PC-3 (cell line): ENCODE data around the gene PFKL. TPM values are rescaled to one million over a fixed set of nuclear protein-coding genes. Genes with fewer than 3 reads are reported as not detected.

Experiments used
- ATAC-seq: fragments of 200-7000 bp; cut with Tn5 transposase; 2 replicates; pipeline ENCODE4 v1.9.1; 2020; ENCODE audit warnings: mild to moderate bottlenecking, moderate library complexity
- BruUV-seq: library from RNA; stranded (reverse); fragments of 400-500 nt; replicated peaks from 2 replicates; lab custom pipeline; 2021; lab: Mats Ljungman, UMichigan
- CTCF ChIA-PET: fragments of 300-600 bp; sonication (Branson Sonifier 250); formaldehyde crosslinking; loops from one replicate; lab custom pipeline; 2022; ENCODE audit warnings: antibody characterized with exemption; lab: Charles Lee
- POLR2A ChIA-PET: fragments of 300-600 bp; sonication (Branson Sonifier 250); formaldehyde crosslinking; loops from one replicate; lab custom pipeline; 2022; ENCODE audit warnings: antibody characterized with exemption; ENCODE audit not compliant: unreplicated experiment; lab: Charles Lee
- DNase-seq: peaks from one replicate; pipeline ENCODE4 v3.0.0-alpha.2; 2015
- H2AFZ ChIP-seq: fragments of 300-600 bp; sonication (generic); 2 replicates; pipeline ENCODE4 v1.6.0; 2016; ENCODE audit warnings: antibody characterized with exemption, low read length
- H3F3A ChIP-seq: fragments of 300-600 bp; sonication (generic); one replicate; pipeline ENCODE4 v1.6.0; 2017; ENCODE audit warnings: antibody characterized with exemption, low read length, control low read depth, mild to moderate bottlenecking; ENCODE audit not compliant: unreplicated experiment
- H3K27ac ChIP-seq: fragments of 300-600 bp; sonication (generic); 2 replicates; pipeline ENCODE4 v1.5.1; 2016; ENCODE audit warnings: mild to moderate bottlenecking, low read length
- H3K27me3 ChIP-seq: fragments of 300-600 bp; sonication (generic); 2 replicates; pipeline ENCODE4 v1.6.1; 2016; ENCODE audit warnings: low read length, mixed read lengths
- H3K36me3 ChIP-seq: fragments of 300-600 bp; sonication (generic); 2 replicates; pipeline ENCODE4 v1.6.1; 2016; ENCODE audit warnings: low read depth, mixed run types, low read length, mixed read lengths
- H3K4me1 ChIP-seq: fragments of 300-600 bp; sonication (generic); 2 replicates; pipeline ENCODE4 v1.5.1; 2016; ENCODE audit warnings: low read length; ENCODE audit not compliant: insufficient read depth
- H3K4me2 ChIP-seq: fragments of 300-600 bp; sonication (generic); 2 replicates; pipeline ENCODE4 v1.6.0; 2016; ENCODE audit warnings: low read length
- H3K4me3 ChIP-seq: fragments of 300-600 bp; sonication (generic); 2 replicates; pipeline ENCODE4 v1.5.1; 2016; ENCODE audit warnings: mild to moderate bottlenecking, low read length, mixed read lengths
- H3K79me2 ChIP-seq: fragments of 300-600 bp; sonication (generic); 2 replicates; pipeline ENCODE4 v1.6.1; 2017; ENCODE audit warnings: low read length, mixed read lengths
- H3K9ac ChIP-seq: fragments of 300-600 bp; sonication (generic); 2 replicates; pipeline ENCODE4 v1.6.0; 2016; ENCODE audit warnings: mild to moderate bottlenecking, low read length
- H3K9me2 ChIP-seq: fragments of 300-600 bp; sonication (generic); replicated peaks from 2 replicates; pipeline ENCODE4 v1.6.1; 2016; ENCODE audit warnings: mixed run types, low read length, mixed read lengths
- H3K9me3 ChIP-seq: fragments of 300-600 bp; sonication (generic); 2 replicates; pipeline ENCODE4 v1.6.1; 2016; ENCODE audit warnings: low read length, mixed read lengths
- H4K20me1 ChIP-seq: fragments of 300-600 bp; sonication (generic); 2 replicates; pipeline ENCODE4 v1.6.1; 2016; ENCODE audit warnings: low read length, mixed read lengths
- CTCF ChIP-seq: fragments of 300-600 bp; sonication (generic); conservative IDR thresholded peaks from 2 replicates; pipeline ENCODE4 v1.5.1; 2017; ENCODE audit warnings: antibody characterized with exemption, low read depth, mild to moderate bottlenecking, low read length
- EZH2 ChIP-seq: fragments of 300-600 bp; sonication (generic); IDR thresholded peaks from one replicate; pipeline ENCODE4 v1.6.1; 2017; ENCODE audit warnings: antibody characterized with exemption, mild to moderate bottlenecking, low read length; ENCODE audit not compliant: unreplicated experiment
- EZH2phosphoT487 ChIP-seq: fragments of 300-600 bp; sonication (generic); IDR thresholded peaks from 2 replicates; pipeline ENCODE4 v1.6.1; 2018; ENCODE audit warnings: mild to moderate bottlenecking, antibody characterized with exemption, low read length, borderline replicate concordance
- intact Hi-C: fragments of 100-400 bp; cut with micrococcal nuclease; formaldehyde crosslinking; loops from 2 replicates; pipeline ENCODE4 v1.9.0; 2023
- total RNA-seq: library from RNA; depleted of rRNA; stranded (reverse); fragments of >200 nt; gene quantifications from 2 replicates; pipeline ENCODE4 v1.2.3, GENCODE V29; 2014

PFKL gene
- total RNA-seq, 1 experiment from 2014 or later, result 223 TPM

GRCh38 chr21:44372616-44373015 is 72.8 kb downstream of the PFKL start:
- Histone ChIP-seq H2AFZ (no peak overlapping the region), H4K20me1 (no peaks in the 10 kb centered on the region), H3K9ac (no peak overlapping the region), H3F3A (no peaks in the 10 kb centered on the region), H3K9me2 (no peaks in the 10 kb centered on the region), H3K4me1 (peaks cover 10% of the 10 kb centered on the region), H3K27me3 (no peaks in the 10 kb centered on the region), H3K36me3 (no peaks in the 10 kb centered on the region), H3K9me3 (no peaks in the 10 kb centered on the region), H3K4me3 (no peak overlapping the region), H3K79me2 (no peaks in the 10 kb centered on the region), H3K4me2 (no peak overlapping the region), H3K27ac (no peak overlapping the region)
- ChIA-PET CTCF (no interaction called here), POLR2A (no interaction called here)
- no peak for ATAC-seq
- intact Hi-C loops, result no loop called here
- no peak for DNase-seq
- BruUV-seq, result no TSS peak
- TF ChIP-seq CTCF (no peak), EZH2phosphoT487 (no peak), EZH2 (no peak)

GRCh38 chr21:44374601-44375280 is 74.9 kb downstream of the PFKL start:
- Histone ChIP-seq H3F3A (no peaks in the 10 kb centered on the region), H3K4me2 (no peak overlapping the region), H3K4me3 (no peak overlapping the region), H3K4me1 (peaks cover 10% of the 10 kb centered on the region), H3K9me2 (no peaks in the 10 kb centered on the region), H3K36me3 (no peaks in the 10 kb centered on the region), H4K20me1 (no peaks in the 10 kb centered on the region), H3K9me3 (no peaks in the 10 kb centered on the region), H3K79me2 (no peaks in the 10 kb centered on the region), H2AFZ (no peak overlapping the region), H3K9ac (no peak overlapping the region), H3K27me3 (peaks cover 4% of the 10 kb centered on the region; the same call in 1 of the 2 replicates), H3K27ac (no peak overlapping the region)
- ChIA-PET POLR2A (no interaction called here), CTCF (no interaction called here)
- TF ChIP-seq EZH2 (no peak), EZH2phosphoT487 (no peak), CTCF (no peak)
- no peak for ATAC-seq
- no TSS peak for BruUV-seq
- no peak for DNase-seq
- intact Hi-C loops, result no loop called here

GRCh38 chr21:44375281-44375651 is 75.4 kb downstream of the PFKL start:
- no peak overlapping the region for H3K4me3 ChIP-seq
- H3K9me3 ChIP-seq, result no peaks in the 10 kb centered on the region
- H3K27ac ChIP-seq, result no peak overlapping the region
- no TSS peak for BruUV-seq
- peaks cover 4% of the 10 kb centered on the region; the same call in 1 of the 2 replicates for H3K27me3 ChIP-seq
- no peaks in the 10 kb centered on the region for H3K36me3 ChIP-seq
- no peak overlapping the region for H3K9ac ChIP-seq
- H4K20me1 ChIP-seq, result no peaks in the 10 kb centered on the region
- H3K4me1 ChIP-seq, result peaks cover 5% of the 10 kb centered on the region; the same call in 1 of the 2 replicates
- ChIA-PET POLR2A (no interaction called here), CTCF (no interaction called here)
- ATAC-seq (no peak), DNase-seq (no peak)
- H3K4me2 ChIP-seq, result no peak overlapping the region
- TF ChIP-seq CTCF (no peak), EZH2 (no peak), EZH2phosphoT487 (no peak)
- no peaks in the 10 kb centered on the region for H3F3A ChIP-seq
- H2AFZ ChIP-seq, result no peak overlapping the region
- intact Hi-C loops, result no loop called here
- no peaks in the 10 kb centered on the region for H3K9me2 ChIP-seq
- no peaks in the 10 kb centered on the region for H3K79me2 ChIP-seq
